ENCODE results near the gene IZUMO1R.

DNA sequence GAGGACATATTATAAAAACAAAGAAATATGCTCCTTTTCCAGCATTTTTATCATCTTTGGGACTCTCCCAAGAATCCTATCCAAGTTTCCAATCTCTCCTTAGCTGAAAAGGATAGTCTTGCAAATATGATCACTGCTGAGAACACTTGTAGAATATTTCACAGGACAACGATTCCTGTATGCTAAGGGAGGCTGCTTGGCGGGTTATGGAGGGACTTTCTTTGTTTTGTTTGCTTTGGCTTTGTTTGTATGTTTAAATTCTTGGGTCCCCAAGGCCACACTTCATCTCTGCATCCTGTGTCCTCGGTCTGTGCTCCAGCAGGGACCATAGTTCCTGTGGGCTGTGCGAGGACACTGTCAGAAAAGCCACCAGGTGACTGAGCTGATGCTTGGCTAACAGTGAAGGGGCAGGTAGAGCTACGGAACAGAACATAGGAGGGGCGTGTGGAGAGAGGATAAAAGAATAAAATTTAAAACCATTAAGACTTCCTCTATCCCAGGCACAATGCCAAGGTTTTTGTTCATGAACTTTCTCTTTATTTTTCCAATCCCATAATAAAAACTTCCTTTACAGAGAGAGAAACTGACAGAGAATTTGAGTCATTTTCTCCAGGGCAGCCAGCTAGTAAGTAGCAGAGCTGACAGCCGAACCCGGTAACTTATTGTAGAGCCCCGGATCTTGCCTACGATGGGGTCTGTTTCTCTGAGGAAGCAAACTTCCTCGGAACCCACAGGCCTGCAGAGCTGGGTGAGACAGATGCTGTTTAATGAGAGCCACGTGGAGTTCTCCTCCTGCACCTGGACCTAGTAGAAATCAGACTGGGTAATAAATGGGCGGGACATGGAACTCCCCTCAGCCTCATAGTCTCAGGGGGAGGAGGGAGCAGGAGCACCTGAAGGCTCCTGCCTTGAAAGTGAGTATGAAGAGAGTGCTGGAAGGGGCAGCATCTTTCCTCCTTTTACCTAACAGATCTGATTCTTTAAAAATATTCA lies at the start of gene IZUMO1R:
- TF ChIP-seq, protein P1, sequence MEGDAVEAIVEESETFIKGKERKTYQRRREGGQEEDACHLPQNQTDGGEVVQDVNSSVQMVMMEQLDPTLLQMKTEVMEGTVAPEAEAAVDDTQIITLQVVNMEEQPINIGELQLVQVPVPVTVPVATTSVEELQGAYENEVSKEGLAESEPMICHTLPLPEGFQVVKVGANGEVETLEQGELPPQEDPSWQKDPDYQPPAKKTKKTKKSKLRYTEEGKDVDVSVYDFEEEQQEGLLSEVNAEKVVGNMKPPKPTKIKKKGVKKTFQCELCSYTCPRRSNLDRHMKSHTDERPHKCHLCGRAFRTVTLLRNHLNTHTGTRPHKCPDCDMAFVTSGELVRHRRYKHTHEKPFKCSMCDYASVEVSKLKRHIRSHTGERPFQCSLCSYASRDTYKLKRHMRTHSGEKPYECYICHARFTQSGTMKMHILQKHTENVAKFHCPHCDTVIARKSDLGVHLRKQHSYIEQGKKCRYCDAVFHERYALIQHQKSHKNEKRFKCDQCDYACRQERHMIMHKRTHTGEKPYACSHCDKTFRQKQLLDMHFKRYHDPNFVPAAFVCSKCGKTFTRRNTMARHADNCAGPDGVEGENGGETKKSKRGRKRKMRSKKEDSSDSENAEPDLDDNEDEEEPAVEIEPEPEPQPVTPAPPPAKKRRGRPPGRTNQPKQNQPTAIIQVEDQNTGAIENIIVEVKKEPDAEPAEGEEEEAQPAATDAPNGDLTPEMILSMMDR (IDR thresholded peaks at IDR 0.05): no peak
- no peak for TF ChIP-seq POLR2A (IDR thresholded peaks at IDR 0.05)
- no peak for TF ChIP-seq EP300 (IDR thresholded peaks at IDR 0.05)

Measured in ovary (tissue), 3 donors.